HG03520 (cell line): ENCODE data around the gene SLIT3.

Experiments used
- ATAC-seq: cut with Tn5 transposase; IDR thresholded peaks from one replicate; pipeline ENCODE4 v1.9.1; 2021; ENCODE audit warnings: mild to moderate bottlenecking, moderate library complexity; ENCODE audit not compliant: unreplicated experiment

Gene SLIT3

DNA sequence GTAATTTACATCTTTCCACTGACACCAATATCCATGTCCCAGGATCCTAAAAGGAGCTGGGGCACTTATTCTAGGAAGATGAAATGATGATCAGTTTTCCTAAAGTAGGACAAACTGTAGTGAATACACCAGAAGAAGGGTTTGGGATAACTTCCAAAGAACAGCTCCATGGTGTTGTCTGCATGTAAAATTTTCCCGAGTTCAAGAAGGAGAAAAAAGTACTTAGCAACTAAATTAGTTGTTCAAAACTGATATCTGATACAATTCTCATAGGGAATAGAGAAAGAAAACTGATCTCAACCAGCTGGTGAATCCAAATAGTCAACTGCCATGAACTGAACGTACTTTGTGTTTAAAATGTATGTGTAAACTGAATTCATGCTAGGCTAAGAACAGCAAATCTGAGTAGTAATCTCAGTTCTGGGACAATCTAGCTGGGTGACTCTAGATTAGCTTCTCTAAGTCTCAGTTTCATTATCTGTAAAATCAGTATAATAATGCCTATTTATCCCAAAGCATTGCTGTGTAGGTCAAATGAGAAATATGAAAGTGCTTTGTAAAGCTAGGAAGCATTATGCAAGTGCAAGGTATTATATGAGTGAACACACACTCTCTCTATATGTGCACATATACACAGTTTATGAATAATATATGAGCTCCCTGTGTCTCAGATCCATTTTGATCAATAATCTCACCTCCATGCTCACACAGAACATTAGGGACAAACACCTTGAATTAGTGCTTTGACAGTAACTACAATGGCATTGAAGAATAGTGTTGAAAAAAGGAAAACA lies 357.7 kb downstream of the SLIT3 start:
- no peak for ATAC-seq

DNA sequence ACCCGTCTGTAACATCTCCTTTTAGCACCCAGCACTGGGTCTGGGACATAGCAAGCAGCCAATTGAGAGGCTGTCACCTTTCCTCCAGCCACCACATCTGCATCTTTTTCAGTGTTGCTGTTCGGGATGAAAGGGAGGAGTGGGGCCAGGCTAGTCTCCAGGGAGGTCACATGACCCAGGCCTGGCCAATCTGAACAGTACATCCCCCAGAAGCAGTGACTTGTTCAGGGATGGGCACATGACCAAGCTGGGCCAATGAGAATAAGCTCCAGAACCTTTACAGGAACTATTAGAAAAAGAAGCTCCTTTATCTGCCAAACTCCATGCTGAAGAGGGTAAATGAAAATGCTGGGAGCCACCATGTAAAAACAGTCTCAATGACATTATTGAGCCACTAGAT lies 359.0 kb downstream of the SLIT3 start:
- no peak for ATAC-seq

DNA sequence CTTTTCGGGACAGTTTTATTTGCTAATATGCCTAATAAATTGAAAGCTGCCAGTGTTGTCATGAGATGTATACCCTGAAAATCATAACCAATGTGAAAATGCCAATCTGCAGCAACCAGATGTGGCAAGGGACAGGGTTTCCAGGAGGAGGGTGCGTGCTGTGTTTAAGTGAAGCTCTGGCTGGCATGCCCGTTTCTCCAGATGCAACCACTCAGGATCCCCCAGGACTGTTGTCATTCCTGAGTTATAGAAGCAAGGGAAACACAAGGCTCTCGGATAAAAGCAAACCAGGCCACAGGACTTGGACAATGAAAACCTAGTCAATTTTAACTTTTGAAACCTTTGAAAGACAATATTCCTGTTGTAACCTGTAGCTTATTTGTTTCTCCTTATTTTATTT lies 360.2 kb downstream of the SLIT3 start:
- no peak for ATAC-seq

DNA sequence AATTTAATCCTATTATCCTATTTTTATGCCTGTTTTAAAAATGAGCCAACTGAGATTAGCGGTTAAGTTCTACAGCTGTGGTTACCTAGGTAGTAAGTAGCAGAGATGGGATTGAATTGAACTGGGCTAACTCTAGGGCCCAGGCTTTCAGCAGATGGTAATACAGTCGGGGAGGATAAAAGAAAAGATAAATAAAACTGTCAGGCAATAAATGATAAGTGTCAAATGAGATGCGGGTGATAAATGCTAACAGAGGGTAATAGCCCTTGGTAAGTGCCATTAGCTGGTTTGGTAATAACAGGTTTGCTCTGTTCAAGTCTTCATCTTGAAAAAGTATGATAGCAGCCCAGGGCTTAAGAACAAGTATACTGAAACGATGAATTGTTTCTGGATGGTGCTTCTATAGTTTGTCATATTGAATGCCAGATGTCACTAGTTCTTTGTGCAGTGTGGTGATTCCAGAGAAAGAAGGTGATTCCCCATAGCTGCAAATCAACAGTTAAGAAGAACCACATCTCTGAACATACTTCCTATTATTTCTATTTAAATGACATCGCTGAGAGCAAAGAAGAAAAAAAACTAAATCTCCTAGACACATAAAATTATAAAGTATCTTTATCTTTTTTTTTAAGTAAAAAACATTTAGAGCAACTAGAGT lies 360.9 kb downstream of the SLIT3 start:
- ATAC-seq = no peak

DNA sequence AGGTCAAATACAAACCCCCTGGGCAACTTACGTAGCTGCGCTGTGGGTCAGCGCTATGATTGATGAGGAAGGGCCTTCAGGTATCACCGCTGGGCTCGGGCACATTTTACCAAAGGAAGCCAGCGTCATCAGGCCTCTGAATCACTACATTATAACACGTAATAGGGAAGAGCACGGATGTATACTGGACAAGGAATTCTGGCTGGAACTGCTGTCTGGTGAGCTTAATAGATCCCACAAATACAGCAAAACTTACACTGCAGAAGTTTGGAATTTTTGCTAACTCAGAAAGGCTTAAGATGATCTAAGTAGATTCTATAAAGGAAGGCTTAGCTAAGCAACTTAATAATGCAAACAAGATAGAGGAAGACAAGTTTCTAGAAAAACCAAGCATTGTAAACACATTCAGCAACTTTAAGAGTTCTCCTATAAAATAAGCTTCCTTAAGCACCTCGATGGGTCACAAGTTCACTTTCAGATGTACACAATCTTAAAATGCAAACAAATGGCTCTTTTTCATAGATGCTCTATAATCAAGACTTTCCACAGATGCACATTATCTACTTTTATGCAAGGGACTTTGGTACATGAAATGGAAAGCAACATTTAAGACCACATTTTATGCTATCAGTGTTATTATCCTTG lies 361.7 kb downstream of the SLIT3 start:
- no peak for ATAC-seq

DNA sequence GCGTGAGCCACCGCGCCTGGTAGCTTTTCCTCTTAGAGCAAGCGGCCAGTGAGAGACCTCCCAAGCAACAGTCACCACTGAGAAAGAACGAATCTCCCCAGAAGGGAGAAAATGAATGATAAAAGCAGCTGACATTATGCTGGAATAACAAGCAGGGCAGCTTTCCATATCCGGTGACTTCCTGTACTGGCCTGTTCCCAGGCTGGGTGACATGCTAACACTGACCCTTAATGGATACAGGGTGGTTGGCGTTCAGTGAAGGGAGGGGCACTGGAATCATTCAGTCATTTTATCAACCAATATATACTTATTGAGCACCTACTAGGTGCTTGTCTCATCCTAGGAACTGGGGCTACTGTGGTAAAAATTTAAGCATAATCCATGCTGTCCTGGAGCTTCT lies 364.4 kb downstream of the SLIT3 start:
- no peak for ATAC-seq

DNA sequence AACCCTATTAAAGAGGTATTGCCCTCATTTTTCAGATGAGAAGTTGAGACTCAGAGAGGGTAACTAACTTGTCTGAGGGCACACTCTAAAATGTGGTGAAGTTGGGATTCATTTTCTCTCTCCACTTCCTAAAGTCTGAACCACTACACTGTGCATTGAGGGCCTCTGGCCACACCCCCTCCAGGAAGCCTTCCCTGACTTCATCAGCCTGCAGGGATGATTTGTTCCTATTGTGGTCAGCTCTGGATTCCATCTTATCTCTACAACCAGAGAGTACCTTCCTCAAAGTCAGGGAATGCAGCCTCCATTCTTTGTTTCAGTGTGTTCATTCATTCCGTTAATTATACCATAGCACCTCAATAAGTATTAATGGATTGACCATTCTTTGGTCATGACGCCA lies 365.8 kb downstream of the SLIT3 start:
- ATAC-seq = no peak

DNA sequence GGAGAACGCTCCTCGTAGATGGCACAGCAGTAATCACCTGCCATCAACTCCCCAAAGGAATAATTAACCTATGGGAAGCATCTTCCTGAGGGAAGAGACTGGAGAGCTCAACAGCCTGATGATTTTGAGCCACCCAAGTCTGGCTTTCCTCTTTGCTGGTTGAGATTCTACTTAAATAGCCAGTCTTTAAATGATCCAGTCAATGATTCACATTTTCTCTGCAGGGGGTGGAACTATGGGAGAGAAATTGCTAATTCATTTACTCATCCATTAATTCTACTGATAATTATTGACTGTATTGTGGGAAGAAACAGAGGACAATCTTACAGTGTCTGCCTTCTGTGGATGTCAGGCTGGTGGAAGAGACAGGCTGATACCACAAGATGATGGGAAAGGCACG lies 366.8 kb downstream of the SLIT3 start:
- no peak for ATAC-seq

DNA sequence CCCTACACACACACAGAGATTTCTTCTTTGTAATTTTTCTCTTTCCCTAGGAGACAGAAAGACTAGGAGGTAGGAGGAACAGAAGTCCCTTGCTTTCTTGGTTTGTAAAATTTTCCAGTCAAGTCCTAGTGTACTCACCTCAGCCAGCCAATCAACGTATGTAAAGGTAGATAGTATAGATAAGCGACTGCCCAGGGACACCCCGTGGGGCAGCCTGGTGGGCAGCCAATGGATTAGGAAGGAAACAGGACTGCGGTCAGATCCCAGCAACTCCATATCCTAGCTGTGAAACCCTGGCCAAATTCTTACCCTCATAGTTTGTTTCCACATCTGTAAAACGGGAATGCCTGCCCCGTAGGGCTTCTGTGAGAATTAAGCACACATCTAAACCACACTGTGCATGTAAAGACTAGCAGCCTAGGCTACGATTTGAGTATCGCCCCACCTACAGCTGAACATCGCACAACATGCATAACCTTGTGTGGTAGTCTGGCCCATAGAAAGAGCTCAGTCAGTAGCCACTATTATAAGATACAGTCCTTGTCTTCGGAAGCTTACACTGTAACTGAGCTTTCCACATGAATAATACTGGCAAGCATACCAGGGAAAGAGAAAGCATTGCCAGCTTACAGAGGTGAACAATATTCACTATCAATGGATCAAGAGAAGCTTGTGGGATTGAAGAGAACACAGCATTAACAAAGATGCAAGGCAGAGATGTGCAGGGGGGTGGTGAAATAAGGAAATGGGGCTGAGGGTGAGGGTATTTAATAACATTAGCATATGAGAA lies 368.3 kb downstream of the SLIT3 start:
- ATAC-seq = no peak

DNA sequence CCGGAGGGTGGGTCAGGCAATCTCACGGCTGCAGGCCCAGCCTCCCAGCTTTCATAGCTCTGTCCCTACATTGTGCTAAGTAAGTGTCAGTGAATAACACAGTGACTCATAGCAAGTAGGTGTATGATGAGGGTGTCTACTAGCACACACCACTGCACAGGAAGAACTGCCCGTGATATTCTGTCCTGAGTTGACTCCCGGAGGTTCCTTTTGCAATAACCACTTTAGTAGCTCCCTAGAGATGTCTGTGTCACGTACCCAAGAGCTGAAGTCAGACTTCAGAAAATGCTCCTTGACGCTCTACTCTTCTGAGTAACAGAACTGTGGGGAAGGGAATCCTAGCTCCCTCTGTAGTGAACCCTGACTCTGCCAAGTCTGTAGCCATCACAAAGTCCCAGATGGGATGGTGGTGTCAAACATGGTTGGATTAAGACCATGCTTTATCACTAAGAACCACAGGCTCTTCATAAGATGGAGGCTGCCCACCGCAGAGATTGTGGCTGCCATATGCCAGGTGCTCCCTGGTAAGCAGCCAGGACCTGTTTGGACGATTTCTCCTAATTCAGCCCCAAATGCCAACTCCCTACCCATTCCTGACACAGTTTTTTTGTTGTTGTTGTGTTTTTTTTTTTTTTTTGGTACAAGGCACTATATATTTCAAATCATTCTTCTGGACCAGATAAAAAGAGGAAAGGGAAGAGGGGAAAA lies 369.1 kb downstream of the SLIT3 start:
- ATAC-seq = peak; percentile 66

DNA sequence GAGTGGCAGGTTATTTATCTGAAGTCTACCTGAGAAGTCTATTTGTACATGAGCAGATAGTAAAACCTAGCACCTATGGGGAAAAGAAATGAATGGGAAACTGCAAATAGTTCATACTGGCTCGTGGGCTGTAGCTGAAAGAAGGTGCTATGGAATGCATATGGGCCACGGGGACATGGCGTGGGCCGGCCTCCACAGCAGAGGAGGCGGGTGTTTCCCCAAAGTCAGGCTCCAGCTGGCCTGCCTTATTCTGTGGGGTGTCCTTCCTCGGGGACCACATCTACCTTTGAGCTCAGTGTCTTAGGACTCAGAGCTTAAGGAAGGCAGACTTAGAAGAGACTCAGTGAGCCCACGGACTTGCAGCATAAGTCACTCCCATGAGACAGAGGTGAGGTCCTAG lies 371.3 kb downstream of the SLIT3 start:
- no peak for ATAC-seq

DNA sequence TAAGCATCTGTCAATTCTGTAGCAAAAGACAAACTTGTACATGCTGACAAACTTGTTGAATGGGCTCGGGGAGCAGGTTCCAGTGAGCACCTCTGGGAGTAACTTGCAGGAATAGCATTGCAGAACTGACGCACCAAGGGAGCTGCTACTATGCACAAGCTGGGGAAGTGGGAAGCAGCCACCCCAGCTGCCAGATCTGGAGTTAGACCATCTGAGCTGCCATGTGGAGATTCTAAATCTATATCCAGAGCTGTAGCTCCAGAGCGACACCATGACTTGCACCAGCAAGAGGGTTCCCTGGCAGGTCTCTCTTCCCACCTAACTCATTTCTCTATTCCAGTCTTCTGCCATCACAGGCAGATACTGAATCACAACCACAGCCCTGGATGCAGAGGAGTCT lies 375.8 kb downstream of the SLIT3 start:
- ATAC-seq = no peak

DNA sequence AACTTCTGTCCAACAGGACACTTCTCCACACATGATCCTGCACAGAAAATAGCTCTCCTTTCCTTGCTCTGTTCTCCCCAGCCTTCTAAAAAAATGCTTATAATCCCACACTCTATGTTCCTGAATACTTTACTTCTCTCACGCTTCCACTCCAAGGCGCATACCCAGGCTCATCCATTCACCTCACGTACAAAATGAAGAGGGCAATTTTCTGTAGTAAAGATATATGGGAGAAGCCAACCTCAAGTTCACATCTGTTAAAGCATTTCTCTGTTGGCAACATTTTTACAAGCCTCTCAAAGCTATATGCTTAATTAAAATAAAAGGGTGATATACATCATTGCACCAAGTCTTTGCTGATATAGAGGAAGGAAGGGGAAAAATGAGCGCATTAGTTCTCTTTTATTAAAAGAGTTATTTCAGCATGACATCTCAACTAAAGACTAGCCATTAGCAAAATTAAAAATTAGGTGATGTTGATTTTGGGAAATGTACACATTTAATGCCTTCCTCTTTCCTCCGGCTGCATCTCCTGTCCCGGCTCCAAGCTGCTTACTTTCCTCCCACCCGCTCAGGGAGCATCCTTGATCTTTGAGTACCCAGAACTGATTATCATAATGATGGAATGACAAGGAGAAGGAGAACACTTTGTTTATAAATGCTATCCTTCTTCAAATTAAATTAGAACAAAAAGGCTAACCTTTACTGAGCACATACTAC lies 379.6 kb downstream of the SLIT3 start:
- no peak for ATAC-seq

DNA sequence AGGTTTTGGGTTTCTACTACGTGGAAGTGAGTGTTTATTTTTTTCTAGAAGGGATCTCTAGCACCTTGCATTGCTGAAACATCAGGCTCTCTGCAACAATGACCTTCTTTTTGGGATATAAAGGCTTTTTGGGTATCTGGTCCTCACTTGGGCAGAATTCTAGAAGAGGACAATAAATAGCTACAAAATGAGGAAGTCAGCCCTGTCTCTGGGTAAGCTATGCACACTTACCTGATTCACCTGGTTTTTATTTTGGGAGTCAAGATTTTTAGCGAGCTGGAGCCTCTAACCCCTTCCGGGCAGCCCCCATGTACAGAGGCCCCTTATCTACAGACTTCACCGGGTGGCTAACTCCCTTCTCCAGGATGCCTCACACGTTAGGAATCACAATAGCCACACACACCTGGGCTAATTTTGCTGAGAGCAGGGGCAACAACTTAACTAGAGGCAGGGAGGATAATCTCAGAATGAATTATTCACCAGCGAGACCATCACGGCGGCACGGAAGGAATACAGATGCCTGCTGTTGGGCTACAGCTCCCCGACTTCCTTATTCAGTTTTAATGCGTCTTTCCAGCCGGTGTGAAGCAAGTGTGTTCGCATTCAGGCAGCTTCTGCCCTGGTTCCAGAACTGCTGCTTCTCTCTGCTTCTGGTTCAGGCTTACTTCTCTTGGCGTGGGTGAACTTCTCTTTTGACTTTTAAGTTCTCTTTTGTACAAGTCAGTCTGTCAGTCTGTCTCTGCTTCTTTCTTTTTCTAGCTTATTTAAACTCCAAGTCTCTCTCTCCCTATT lies 380.7 kb downstream of the SLIT3 start:
- ATAC-seq = no peak

DNA sequence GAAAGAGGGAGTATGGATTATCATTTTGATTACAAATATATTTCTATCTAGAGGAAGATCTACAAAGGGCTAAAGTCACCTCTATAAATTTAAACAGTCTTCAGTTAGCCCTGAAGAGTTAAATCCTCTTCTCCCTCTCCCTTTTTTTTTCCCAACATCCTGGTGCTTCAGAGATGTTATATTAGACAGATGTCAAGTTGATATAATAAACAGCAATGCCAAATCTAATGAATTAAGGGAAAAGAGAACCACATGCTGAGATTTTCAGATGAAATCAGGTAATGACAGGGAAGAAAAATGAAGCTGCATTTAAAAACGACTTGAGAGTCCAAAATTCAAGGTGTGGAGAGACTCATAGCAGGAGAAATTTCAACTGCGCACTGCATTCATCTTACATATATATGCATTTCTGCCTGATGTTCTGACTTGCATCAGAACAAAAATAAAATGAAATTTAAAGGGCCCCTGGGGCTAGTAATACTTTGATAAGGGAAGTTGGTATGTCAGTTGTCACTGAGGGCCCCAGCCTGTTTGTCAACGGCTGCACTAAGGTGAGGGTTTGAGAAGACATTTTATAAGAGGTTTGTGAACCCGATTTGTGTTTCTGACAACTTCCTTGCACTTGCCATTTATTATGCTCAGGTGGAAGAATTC lies 382.9 kb downstream of the SLIT3 start:
- ATAC-seq = no peak

DNA sequence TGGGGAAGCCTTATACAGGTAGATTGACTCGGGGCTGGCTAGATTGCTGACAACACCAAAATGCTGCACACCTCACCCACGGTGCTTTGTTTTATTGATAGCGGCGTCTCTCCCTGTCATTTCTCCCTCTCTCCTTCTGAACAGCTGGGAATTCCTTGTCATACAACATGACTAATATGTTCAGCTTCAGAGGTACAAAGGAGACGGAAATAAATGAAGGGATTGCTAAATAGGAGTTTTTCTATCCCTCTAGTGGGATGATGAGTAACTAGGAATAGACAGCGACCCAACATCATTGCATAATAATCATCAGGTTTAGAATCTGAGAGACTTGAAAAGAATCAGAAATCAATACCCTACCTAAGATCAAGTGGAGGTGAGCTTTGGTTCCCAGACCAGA lies 384.1 kb downstream of the SLIT3 start:
- ATAC-seq = no peak

DNA sequence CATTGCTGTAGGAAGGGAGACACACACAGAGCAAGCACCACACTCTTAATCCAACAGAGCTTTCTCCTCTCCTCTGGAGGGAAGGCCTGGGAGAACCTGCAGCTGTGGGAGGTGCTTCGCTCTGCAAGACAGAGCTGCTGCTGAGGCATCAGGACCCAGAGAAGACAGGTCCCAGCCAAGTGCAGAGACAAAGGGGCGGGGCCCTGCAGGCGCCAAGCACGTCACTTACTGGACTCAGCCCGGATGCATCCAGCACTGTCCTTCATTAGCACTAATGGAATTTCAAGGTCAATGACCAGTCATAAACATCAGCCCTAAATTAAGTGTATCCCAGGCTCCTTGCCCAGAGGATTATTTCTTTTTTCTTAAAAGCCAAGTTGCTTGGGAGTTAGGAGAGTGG lies 384.7 kb downstream of the SLIT3 start:
- ATAC-seq = no peak

DNA sequence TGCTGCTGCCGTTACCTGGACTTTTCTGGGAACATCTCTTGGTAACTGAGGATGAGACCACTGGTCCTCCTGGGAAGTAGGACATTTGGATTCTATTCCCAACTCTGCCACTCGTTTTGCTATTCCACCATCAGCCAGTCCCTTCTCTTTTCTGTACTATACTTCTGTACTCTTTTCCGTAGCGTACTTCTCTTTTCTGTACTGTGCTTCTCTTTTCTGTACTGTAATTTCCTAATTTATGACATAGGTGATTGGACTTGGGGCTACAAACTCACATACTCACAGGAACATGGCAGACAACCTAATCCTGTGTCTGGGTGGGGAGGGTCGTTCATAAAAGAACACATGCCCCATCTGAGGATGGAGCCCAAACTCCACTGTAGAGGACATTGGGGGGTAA lies 386.4 kb downstream of the SLIT3 start:
- no peak for ATAC-seq

DNA sequence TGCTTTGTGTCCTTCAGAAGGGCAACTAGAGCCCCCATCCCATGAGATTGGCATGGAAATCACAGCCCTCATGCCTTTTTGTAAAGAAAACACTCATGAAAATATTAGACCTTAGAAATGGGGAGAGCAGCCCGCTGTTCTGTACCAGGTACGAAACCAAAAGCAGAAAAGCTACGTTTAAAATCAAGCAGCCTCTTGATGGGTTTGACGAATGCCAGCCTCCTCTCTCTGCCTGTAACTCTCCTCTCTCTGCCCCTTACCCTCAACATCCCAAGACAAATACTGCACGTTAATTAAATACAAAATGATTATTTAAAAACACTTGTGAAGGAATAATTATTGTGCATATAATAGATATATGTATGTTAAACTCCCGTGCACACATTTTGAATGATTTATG lies 390.1 kb downstream of the SLIT3 start:
- no peak for ATAC-seq
